ENCODE data around the gene THRB. TPM values are rescaled to one million over a fixed set of nuclear protein-coding genes. Genes with fewer than 3 reads are reported as not detected.

The THRB gene
- total RNA-seq, 1 experiment from 2014 or later: 9.7 TPM

DNA sequence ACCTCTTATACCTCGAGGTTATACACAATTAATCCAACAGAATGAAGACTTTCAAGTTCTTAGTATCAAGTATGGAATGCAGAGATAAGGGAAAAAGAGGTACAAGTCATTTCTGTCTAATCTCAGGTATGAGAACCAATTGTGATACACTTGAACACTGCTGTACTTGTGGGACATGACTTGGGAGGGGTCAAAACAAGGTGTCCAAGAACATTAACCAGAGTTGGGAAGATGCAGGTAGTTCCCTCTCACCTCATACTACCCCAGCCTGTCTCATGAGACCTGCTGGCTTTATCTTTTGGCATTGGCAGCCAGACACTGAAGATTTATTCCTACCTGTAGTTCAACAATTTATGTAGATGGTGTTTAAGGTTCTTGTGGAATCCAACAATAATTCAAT lies 339.9 kb downstream of the THRB start:
- no peak overlapping the region for H2AFZ ChIP-seq
- H3K36me3 ChIP-seq (ENCODE audit: low read depth): peaks cover 7% of the 10 kb centered on the region; the same call in 1 of the 2 replicates
- H3K9me3 ChIP-seq (ENCODE audit: insufficient read depth, low read depth): peaks cover 2% of the 10 kb centered on the region; the same call in 1 of the 2 replicates
- CTCF ChIA-PET: no interaction called here
- H3K4me2 ChIP-seq: peak overlapping the region; percentile 18; the same call in 1 of the 2 replicates
- H3K4me3 ChIP-seq: no peak overlapping the region
- no peaks in the 10 kb centered on the region for H3K9me2 ChIP-seq (ENCODE audit: insufficient read depth)
- peak overlapping the region; percentile 27 for H3K27ac ChIP-seq
- DNase-seq: peak; percentile 19 to 78
- H3K4me1 ChIP-seq (replicated peaks; ENCODE audit: insufficient read depth): peaks cover 63% of the 10 kb centered on the region
- H3K79me2 ChIP-seq (ENCODE audit: low read depth): no peaks in the 10 kb centered on the region
- BruUV-seq (replicated peaks): no TSS peak
- H4K20me1 ChIP-seq (ENCODE audit: insufficient read depth): no peaks in the 10 kb centered on the region
- TF ChIP-seq, protein P1, sequence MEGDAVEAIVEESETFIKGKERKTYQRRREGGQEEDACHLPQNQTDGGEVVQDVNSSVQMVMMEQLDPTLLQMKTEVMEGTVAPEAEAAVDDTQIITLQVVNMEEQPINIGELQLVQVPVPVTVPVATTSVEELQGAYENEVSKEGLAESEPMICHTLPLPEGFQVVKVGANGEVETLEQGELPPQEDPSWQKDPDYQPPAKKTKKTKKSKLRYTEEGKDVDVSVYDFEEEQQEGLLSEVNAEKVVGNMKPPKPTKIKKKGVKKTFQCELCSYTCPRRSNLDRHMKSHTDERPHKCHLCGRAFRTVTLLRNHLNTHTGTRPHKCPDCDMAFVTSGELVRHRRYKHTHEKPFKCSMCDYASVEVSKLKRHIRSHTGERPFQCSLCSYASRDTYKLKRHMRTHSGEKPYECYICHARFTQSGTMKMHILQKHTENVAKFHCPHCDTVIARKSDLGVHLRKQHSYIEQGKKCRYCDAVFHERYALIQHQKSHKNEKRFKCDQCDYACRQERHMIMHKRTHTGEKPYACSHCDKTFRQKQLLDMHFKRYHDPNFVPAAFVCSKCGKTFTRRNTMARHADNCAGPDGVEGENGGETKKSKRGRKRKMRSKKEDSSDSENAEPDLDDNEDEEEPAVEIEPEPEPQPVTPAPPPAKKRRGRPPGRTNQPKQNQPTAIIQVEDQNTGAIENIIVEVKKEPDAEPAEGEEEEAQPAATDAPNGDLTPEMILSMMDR (conservative IDR thresholded peaks at IDR 0.05): no peak
- no peak for TF ChIP-seq EZH2 (IDR thresholded peaks at IDR 0.05; ENCODE audit: low read depth)
- intact Hi-C loops (cut with micrococcal nuclease; ENCODE audit: unreplicated experiment): loop anchor here (2.0 to 10.0 kb wide), 3 partner anchors 90 to 208 kb away; no protein-coding TSS in a partner anchor
- peaks cover 10% of the 10 kb centered on the region; the same call in 1 of the 2 replicates for H3F3A ChIP-seq (ENCODE audit: insufficient read depth, low read depth)
- POLR2A ChIA-PET (ENCODE audit: unreplicated experiment): interaction anchor here (0.6 to 0.7 kb wide), 2 partner anchors 23 to 414 kb away, joined by 4 read pairs; no protein-coding TSS in a partner anchor
- H3K27me3 ChIP-seq (ENCODE audit: insufficient read depth, low read depth): no peaks in the 10 kb centered on the region

DNA sequence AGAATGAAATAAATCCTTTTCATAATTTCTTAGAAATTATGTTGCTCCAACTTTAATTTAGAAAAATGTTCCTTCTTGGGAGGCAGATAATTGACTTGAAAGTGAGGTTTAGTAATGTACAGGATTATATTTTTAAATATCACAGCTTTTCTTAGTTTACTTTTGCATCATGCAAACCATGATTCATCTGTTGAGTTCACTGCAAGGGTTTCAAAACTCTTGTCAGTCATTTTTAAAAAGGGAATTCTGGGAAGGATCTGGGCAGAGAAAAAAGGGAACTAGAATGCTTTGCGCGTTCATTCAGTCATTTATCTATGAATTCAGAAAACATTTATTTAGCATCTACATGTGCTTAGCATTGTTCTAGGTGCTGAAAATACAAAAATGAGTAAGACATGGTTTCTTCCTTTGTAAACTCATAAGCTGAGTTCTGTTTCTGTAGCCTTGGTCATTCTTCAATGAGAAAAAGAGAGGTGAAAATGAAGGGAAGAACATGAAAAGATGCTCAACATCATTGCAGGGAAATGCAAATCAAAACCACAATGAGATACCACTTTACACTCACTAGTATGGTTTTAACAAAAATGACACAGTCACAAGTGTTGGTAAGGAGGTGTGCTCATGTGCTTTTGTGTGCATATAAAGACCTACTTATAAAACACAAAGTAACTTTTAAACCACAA lies 340.5 kb downstream of the THRB start:
- H3K79me2 ChIP-seq (ENCODE audit: low read depth): no peaks in the 10 kb centered on the region
- no peak for TF ChIP-seq EZH2 (IDR thresholded peaks at IDR 0.05; ENCODE audit: low read depth)
- TF ChIP-seq, protein P1 (conservative IDR thresholded peaks at IDR 0.05): no peak
- intact Hi-C loops (cut with micrococcal nuclease; ENCODE audit: unreplicated experiment): loop anchor here (2.0 to 10.0 kb wide), 2 partner anchors 89 to 207 kb away; no protein-coding TSS in a partner anchor
- H3K27ac ChIP-seq: peak overlapping the region; percentile 27
- peaks cover 4% of the 10 kb centered on the region; the same call in 1 of the 2 replicates for H3K9me3 ChIP-seq (ENCODE audit: insufficient read depth, low read depth)
- POLR2A ChIA-PET (ENCODE audit: unreplicated experiment): interaction anchor here (0.6 to 0.7 kb wide), 2 partner anchors 22 to 414 kb away, joined by 4 read pairs; no protein-coding TSS in a partner anchor
- no peak overlapping the region for H2AFZ ChIP-seq
- H3F3A ChIP-seq (ENCODE audit: insufficient read depth, low read depth): peaks cover 10% of the 10 kb centered on the region; the same call in 1 of the 2 replicates
- no peak overlapping the region for H3K4me3 ChIP-seq
- H3K4me1 ChIP-seq (replicated peaks; ENCODE audit: insufficient read depth): peaks cover 64% of the 10 kb centered on the region
- no TSS peak for BruUV-seq (replicated peaks)
- H3K9me2 ChIP-seq (ENCODE audit: insufficient read depth): no peaks in the 10 kb centered on the region
- H3K27me3 ChIP-seq (ENCODE audit: insufficient read depth, low read depth): no peaks in the 10 kb centered on the region
- CTCF ChIA-PET: no interaction called here
- peaks cover 7% of the 10 kb centered on the region; the same call in 1 of the 2 replicates for H3K36me3 ChIP-seq (ENCODE audit: low read depth)
- peak overlapping the region; percentile 18; the same call in 1 of the 2 replicates for H3K4me2 ChIP-seq
- no peaks in the 10 kb centered on the region for H4K20me1 ChIP-seq (ENCODE audit: insufficient read depth)
- no peak for DNase-seq

DNA sequence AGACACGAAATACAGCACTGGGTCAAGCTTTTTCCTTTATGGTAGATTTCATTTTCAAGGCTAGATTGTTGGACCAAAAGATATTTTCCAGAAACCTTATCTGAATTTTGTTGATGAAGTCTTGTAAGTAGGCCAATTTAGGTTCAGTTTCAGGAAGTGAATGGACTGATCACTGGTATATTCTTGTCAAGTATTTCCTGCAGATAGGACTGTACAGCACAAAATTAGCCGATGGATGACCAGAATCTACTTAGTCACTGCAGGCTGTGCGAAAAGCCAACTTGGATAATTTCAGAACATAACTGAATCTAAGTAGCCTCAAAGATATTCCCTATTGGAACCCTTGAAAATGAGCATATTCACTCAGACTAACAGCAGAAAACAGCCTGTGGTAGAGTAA lies 343.1 kb downstream of the THRB start:
- ChIA-PET CTCF (no interaction called here), POLR2A (ENCODE audit: unreplicated experiment) (no interaction called here)
- no peaks in the 10 kb centered on the region for H3K9me2 ChIP-seq (ENCODE audit: insufficient read depth)
- H3K27me3 ChIP-seq (ENCODE audit: insufficient read depth, low read depth): no peaks in the 10 kb centered on the region
- DNase-seq: no peak
- intact Hi-C loops (cut with micrococcal nuclease; ENCODE audit: unreplicated experiment): loop anchor here (10.0 kb wide), 1 partner anchor 87 kb away; no protein-coding TSS in a partner anchor
- H3K4me2 ChIP-seq: no peak overlapping the region
- H3K4me3 ChIP-seq: no peak overlapping the region
- no peak overlapping the region for H2AFZ ChIP-seq
- BruUV-seq (replicated peaks): no TSS peak
- peaks cover 4% of the 10 kb centered on the region; the same call in 1 of the 2 replicates for H3K9me3 ChIP-seq (ENCODE audit: insufficient read depth, low read depth)
- H3K4me1 ChIP-seq (replicated peaks; ENCODE audit: insufficient read depth): peaks cover 64% of the 10 kb centered on the region
- H3F3A ChIP-seq (ENCODE audit: insufficient read depth, low read depth): peaks cover 4% of the 10 kb centered on the region; the same call in 1 of the 2 replicates
- no peak for TF ChIP-seq EZH2 (IDR thresholded peaks at IDR 0.05; ENCODE audit: low read depth)
- TF ChIP-seq, protein P1 (conservative IDR thresholded peaks at IDR 0.05): no peak
- no peak overlapping the region for H3K27ac ChIP-seq
- peaks cover 7% of the 10 kb centered on the region; the same call in 1 of the 2 replicates for H3K36me3 ChIP-seq (ENCODE audit: low read depth)
- no peaks in the 10 kb centered on the region for H4K20me1 ChIP-seq (ENCODE audit: insufficient read depth)
- no peaks in the 10 kb centered on the region for H3K79me2 ChIP-seq (ENCODE audit: low read depth)
